Fibroblast of skin of scalp (primary cell): ENCODE data around the gene NDUFAF5. TPM values are rescaled to one million over a fixed set of nuclear protein-coding genes. Genes with fewer than 3 reads are reported as not detected.
"Not testable (repeated sequence)": the region's sequence is repeated elsewhere in the genome, so short reads cannot be mapped to it uniquely, and the experiment has no call there.

Experiments used
- DNase-seq: peaks from one replicate; pipeline ENCODE4 v3.0.0-alpha.2; 2013
- polyA plus RNA-seq, 2 experiments: library from polyadenylated mRNA; unstranded; fragments of 120-200 nt; gene quantifications; one replicate each; pipeline ENCODE4 v1.2.1, GENCODE V29; 2013; ENCODE audit not compliant: insufficient read length in 2 of 2

The NDUFAF5 gene
- 18.2 TPM for polyA plus RNA-seq (2013, experiment 1 of 2; ENCODE audit: insufficient read length)
- 17.4 TPM for polyA plus RNA-seq (2013, experiment 2 of 2; ENCODE audit: insufficient read length)

- DNase-seq = peak; percentile 97
These were observed at the start of gene NDUFAF5, which contains the start of gene ESF1 for GRCh38 chr20:13784893-13785715. Gene NDUFAF5, plus strand, starts transcription at chr20:13785028. Its CDS starts 41 bp downstream, at chr20:13785069. Gene ESF1, minus strand, starts transcription at chr20:13784919. Its CDS starts 1,779 bp downstream, at chr20:13783140.

DNA sequence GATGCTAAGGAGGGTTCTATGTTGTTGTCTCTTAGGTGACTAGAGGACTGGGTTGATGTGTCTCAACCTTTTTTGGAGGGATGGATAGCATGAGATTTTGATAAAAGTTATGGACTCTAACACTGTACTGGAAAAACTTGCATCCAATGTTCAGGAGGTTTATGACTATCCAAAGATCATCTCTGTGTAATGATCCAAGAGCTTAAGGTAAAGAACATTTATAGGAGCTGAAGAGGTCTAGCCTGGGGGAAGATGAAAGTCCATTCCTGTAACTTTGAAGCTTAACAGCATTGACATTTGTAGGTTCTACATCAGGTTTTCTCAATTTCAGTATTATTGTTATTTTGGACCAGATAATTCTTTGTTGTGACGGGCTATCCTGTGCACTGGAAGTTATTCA, 49.0 kb upstream of the NDUFAF5 start:
- no peak for DNase-seq

- peak; percentile 67 for DNase-seq
These were observed 48.2 kb upstream of the NDUFAF5 start for GRCh38 chr20:13736436-13737191.

- DNase-seq = not testable (repeated sequence)
These were observed 46.6 kb upstream of the NDUFAF5 start for GRCh38 chr20:13738187-13738586.

- peak; percentile 90 for DNase-seq
These were observed 44.8 kb upstream of the NDUFAF5 start for GRCh38 chr20:13739731-13740649.

DNA sequence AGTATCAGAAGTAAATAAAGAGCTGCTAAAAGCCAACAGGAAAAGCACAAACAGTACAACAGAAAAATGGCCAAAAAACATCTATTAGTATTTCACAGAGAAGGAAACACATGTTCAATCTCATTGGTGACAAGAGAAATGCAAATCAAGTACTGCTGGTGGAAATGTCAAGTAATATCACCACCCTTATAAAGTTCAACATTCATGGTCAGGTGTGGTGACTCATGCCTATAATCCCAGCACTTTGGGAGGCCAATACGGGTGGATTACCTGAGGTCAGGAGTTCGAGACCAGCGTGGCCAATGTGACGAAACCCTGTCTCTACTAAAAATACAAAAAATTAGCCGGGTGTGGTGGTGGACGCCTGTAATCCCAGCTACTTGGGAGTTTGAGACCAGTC, 42.9 kb upstream of the NDUFAF5 start:
- DNase-seq = no peak

DNA sequence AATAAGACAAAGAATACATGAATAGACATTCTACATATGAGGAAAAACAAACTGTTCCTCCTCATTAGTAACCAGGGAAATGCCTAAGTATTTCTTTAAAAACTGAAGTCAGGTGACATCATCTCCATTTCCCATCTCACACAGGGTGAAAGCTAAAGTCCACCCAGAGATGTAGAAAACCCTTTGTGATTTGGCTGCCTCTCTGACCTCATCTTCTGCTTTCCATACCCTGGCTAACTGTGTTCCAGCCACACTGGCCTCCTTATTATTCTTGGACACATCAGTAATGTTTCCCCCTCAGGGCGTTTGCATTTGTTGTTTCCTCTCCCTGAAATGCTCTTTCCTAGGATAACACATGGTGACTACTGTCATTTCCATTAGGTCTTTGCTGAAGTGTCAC, 40.5 kb upstream of the NDUFAF5 start:
- no peak for DNase-seq

DNA sequence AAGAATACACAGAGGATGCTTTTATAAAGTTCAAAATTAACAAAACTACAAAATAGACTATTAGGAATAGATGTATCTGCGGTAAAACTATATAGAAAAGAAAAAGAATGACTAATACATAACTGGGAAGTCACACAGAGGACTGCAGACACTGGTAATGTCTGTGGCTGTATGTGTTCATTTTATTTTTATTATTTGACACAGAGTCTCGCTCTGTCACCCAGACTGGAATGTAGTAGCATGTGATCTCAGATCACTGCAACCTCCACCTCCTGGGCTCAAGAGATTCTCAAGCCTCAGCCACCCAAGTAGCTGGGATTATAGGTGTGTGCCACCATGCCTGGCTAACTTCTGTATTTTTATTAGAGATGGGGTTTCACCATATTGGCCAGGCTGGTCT, 39.0 kb upstream of the NDUFAF5 start:
- peak; percentile 47 for DNase-seq

- DNase-seq = no peak
These were observed 35.0 kb upstream of the NDUFAF5 start for GRCh38 chr20:13749811-13750210.

DNA sequence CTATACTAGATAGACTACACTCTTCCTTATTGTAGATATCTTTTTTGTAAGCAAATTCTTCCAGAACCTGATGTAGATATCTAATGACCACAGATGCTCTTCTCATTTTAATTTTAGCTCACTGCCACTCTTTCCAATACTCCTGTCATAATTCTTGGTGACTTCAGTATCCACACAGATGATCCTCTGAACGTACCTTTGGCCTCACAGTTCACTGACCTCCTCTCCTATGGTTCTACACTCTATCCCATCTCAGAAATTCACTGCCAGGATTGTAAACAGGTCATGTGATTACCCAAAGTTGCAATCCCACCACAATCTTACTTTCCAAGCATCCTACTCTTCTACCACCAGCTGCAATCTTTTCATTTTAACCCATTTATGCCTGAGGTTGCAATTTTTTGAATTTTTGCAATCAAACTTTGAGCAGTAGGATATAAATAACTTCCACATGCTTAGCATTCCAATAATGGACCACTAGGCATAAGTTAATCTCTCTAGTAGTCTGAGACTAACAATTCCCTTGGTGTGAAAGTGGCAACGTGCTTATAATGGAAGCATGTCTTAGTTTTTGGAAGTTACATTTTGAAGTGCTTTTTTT, 31.3 kb upstream of the NDUFAF5 start:
- DNase-seq = peak; percentile 27

- DNase-seq = no peak
These were observed 29.0 kb upstream of the NDUFAF5 start for GRCh38 chr20:13755809-13756208.

DNA sequence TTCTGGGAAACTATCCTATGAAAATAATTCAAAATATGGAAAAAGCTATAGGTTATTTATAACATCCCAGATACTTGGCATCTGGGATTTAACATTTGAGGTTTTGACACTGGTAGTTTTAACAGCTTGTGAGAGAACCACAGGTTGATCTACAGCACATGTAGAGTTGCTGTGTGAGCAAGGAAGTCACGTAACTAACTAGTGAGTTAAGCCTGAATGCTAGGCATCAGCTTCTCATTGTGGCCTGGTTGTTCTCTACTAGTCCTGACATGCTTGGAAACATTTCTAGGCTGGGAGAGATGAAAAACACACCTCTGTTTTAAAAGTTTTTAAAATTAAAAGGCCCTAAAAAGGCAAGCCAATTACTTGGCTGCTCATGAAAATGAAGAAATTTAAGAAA, 28.3 kb upstream of the NDUFAF5 start:
- DNase-seq = peak; percentile 13

GRCh38 chr20:13758884-13759283, 25.9 kb upstream of the NDUFAF5 start:
- DNase-seq = no peak

GRCh38 chr20:13760451-13760946, 24.3 kb upstream of the NDUFAF5 start:
- DNase-seq = not testable (repeated sequence)

DNA sequence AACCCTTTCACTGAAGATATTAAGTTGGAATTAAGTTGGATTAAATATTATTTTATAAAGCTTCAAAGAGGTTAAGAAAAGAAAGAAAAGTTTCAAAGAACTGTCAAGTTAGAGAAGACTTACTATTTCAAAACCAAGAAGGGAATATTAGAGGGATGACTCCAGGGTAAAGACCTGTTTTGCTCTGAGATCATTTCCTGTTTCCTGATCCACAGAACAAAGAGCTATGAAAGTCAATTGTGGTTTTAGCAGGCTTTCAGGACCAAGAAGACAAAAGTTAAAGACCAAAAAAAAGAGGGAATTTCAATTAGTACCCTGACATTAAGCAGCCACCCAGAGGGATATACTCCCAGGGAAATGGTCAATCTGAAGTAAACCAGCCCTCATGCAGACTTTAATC, 19.5 kb upstream of the NDUFAF5 start:
- no peak for DNase-seq

- no peak for DNase-seq
These were observed 18.9 kb upstream of the NDUFAF5 start for GRCh38 chr20:13765868-13766416.

DNA sequence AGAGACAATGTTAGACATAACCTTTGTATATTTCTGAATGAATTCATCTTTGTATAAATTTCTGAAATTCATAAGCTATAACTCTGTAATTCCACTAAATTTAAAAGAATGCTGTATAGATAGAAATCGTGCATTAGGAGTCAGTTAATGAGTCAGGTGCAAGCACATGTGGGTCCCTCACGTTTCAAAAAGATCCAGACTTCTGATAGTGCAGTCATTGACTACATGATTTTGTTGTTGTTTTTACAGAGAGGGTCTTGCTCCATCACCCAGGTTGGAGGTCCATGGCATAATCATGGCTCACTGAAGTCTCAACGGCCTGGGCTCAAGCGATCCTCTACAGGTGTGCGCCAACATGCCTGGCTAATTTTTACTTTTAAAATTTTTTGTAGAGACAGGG, 14.7 kb upstream of the NDUFAF5 start:
- DNase-seq = no peak

DNA sequence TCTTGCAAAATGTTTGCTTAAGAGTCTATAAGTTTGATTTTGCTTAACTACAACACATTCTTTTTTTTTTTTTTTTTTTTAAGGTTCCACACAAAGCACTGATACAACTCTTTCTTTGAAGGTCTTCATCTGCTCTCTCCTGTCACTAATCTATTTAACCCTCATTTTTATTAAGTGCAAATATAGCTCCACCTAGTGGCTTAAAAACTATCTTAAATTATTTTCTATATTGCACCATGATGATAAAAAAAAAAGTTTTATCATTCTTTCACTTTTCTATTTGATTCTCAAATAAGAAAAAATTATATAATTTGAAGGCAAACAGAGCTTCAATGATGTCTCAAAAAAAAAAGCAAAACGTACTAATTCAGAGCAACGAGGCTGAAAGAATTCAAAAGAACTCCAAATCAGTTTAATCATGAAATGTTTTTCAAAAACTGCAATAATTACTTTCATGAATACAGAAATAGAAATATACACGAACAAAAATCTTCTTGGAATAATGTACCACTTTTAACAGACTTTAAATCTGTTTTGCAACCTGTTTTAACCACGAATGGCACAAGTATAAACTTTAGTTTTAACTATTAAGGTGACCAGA, 12.9 kb upstream of the NDUFAF5 start:
- DNase-seq = peak; percentile 30

- DNase-seq = no peak
These were observed 12.3 kb upstream of the NDUFAF5 start for GRCh38 chr20:13772529-13772928.

DNA sequence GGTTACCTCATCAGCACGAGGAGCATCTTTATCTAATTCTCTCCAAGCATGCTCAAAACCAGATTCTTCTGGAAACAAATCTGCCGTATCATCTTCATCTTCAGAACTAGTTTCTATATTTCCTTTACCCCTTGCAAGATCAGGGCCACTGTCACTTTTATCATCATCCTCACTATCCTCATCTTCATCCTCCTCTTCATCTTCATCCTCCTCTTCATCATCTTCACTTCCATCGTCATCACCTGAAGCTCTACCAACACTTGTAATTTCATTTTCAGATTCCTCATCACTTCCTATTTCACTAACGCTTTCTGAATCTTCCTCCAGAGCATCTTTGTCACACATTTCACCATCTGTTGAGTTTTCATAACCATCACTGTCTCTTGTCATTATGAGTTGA, 9.0 kb upstream of the NDUFAF5 start:
- no peak for DNase-seq

DNA sequence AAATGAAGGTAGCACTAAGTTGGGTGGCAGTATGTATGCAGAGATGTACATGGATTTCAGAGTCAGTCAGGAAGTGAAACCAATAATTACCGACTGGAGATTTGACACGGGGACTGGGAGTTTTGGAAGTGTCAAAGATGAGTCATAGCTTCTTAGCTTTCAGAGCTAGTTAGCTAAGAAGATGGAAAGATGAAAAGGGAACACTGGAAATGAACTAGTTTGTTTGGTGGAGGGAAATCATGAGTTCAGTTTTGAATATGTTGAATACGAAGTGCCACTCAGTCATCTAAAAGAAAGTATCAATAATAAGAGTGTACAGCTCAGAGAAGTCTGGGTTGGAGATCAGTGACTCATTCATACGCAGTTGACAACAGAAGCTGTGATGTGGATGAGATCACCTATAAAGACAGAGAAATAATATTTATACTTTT, 7.6 kb upstream of the NDUFAF5 start:
- DNase-seq = no peak
